ENCODE data around the gene NPSR1. TPM values are rescaled to one million over a fixed set of nuclear protein-coding genes. Genes with fewer than 3 reads are reported as not detected.

The NPSR1 gene
- total and polyA plus RNA-seq, 11 donors: not detected

DNA sequence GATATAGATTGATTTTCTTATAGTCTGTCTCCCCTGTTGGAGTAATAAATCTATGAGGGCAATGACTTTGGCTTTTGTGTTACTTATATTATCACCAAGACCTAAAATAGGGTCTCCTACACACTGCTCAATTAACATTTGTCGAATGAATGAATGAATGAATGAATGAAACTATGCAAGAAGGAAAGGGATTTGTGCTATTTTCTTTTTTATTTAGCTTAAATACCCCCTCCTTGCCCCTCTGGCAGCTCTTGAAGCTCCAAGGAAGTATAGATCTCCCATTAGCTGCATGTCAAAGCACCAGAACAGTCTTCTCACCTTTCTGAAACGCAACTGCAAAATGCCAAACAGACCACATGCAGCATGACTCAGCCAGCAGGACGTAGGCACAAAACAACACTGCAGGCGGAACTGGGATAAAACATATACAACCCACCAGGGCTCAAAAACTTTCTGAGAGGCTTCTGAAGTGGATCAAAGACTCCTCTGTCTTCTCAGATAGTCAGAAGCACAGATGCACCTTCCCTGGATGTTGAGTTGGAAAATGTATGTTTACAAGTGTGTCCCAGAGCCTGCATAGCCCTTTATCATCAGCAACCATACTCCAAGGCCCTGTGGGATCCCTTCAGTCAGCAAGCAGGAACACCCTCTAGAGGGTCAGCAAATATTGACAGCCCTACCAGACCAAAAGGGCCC lies 187.8 kb downstream of the NPSR1 start:
- Histone ChIP-seq H3K4me1 (no peaks in the 10 kb centered on the region), H3K4me3 (no peak overlapping the region), H3K9me3 (no peaks in the 10 kb centered on the region), H3K36me3 (no peaks in the 10 kb centered on the region), H3K27ac (no peak overlapping the region), H3K27me3 (peaks cover 0 to 9% (median 0%) of the 10 kb centered on the region in 9 donors)
- intact Hi-C loops (cut with DNase I): no loop called here
- DNase-seq: no peak
- 56 to 74% (median 68%) methylated on average over 4 of the region's 4 CpGs for WGBS, 4 donors
- TF ChIP-seq POLR2A (IDR thresholded peaks at IDR 0.05): no peak
- TF ChIP-seq, protein P1, sequence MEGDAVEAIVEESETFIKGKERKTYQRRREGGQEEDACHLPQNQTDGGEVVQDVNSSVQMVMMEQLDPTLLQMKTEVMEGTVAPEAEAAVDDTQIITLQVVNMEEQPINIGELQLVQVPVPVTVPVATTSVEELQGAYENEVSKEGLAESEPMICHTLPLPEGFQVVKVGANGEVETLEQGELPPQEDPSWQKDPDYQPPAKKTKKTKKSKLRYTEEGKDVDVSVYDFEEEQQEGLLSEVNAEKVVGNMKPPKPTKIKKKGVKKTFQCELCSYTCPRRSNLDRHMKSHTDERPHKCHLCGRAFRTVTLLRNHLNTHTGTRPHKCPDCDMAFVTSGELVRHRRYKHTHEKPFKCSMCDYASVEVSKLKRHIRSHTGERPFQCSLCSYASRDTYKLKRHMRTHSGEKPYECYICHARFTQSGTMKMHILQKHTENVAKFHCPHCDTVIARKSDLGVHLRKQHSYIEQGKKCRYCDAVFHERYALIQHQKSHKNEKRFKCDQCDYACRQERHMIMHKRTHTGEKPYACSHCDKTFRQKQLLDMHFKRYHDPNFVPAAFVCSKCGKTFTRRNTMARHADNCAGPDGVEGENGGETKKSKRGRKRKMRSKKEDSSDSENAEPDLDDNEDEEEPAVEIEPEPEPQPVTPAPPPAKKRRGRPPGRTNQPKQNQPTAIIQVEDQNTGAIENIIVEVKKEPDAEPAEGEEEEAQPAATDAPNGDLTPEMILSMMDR (IDR thresholded peaks at IDR 0.05): no peak
- ATAC-seq: no peak

DNA sequence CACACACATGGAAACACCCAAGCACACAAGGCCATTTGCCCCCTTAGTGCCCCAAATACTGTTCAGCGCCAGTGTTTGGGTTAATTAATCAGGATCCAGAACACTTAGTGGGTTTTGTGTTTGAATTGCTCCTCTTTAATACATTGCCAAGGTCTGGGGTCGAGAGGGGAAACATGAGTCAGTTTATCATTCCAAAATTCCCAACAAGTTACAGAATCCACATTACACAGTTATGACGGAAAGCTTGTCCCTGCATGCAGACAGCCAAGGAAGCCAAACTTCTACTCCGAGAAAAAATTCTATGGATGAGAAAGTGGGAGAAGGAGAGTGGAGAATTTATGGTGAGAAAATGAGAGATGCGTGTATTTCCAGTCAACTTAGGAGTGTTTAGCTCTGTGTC lies 189.0 kb downstream of the NPSR1 start:
- DNase-seq: no peak
- ATAC-seq: no peak
- Histone ChIP-seq H3K4me1 (no peaks in the 10 kb centered on the region), H3K4me3 (no peak overlapping the region), H3K27ac (no peak overlapping the region), H3K27me3 (peaks cover 0 to 9% (median 0%) of the 10 kb centered on the region in 9 donors), H3K36me3 (no peaks in the 10 kb centered on the region), H3K9me3 (no peaks in the 10 kb centered on the region)
- intact Hi-C loops (cut with DNase I): no loop called here
- no peak for TF ChIP-seq POLR2A (IDR thresholded peaks at IDR 0.05)
- TF ChIP-seq, protein P1 (IDR thresholded peaks at IDR 0.05): no peak
- WGBS, 4 donors: 66 to 79% (median 74%) methylated on average over 5 of the region's 5 CpGs

DNA sequence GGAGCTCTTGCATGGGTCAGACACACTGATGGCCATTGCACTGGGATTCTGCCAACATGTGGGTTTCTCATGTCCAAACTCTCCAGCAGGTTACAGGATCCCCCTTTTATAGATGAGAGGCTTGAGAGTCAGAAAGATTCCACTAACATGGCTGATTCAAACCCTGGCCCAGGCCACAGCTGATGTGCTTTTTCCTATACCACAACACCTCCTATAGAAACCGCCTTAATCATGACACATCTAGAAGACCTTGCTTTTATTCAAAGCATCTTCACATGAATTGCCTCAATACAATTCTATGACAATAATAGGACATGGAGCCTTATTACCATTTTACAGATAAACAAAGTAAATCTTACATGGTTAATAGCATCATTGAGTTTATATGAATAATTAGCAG lies 190.7 kb downstream of the NPSR1 start:
- DNase-seq: no peak
- Histone ChIP-seq H3K4me1 (no peaks in the 10 kb centered on the region), H3K9me3 (no peaks in the 10 kb centered on the region), H3K4me3 (no peak overlapping the region), H3K27ac (no peak overlapping the region), H3K27me3 (peaks cover 0 to 9% (median 0%) of the 10 kb centered on the region in 9 donors), H3K36me3 (no peaks in the 10 kb centered on the region)
- TF ChIP-seq, protein P1 (IDR thresholded peaks at IDR 0.05): no peak
- TF ChIP-seq POLR2A (IDR thresholded peaks at IDR 0.05): no peak
- 96 to 100% (median 98%) methylated on average over 1 of the region's 1 CpG for WGBS, 4 donors
- ATAC-seq: no peak
- intact Hi-C loops (cut with DNase I): no loop called here

DNA sequence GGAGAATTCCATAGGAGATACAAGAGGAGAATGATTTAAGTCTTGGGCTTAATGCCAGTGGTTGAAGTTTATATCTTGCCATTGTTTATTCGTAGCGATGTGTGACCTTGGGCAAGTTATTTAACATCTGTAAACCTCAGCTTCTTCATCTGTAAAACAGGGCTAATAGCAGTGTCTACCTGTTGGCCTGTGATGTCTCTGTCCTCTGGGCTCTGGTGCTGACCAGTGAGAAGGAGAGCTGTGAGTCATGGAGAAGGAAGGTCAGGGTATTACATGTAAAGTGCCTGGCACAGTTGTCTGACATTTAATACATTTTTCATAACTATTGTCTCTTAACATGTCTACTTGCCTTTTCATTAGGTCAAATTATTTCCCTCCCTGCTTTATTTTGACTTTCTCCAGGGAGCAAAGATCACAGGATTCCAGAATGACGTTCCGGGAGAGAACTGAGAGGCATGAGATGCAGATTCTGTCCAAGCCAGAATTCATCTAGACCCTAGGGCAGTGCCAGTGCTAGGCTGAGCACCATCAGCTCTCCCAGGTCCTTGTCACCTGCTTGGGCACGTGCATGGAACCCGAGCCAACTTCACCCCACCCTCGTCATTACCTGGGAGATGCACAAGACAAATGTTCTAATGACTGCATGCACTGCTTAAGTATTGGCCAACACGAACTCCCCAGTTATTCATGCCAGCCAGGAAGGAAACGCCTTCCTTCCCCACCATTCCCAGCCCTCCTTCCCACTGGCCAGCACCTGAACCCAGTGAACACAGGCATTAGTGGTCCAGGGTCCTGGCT lies 191.3 kb downstream of the NPSR1 start:
- Histone ChIP-seq H3K9me3 (no peaks in the 10 kb centered on the region), H3K36me3 (no peaks in the 10 kb centered on the region), H3K4me1 (no peaks in the 10 kb centered on the region), H3K27me3 (peaks cover 0 to 9% (median 0%) of the 10 kb centered on the region in 9 donors), H3K4me3 (no peak overlapping the region), H3K27ac (no peak overlapping the region)
- no peak for ATAC-seq
- DNase-seq: no peak
- intact Hi-C loops (cut with DNase I): no loop called here
- TF ChIP-seq POLR2A (IDR thresholded peaks at IDR 0.05): no peak
- TF ChIP-seq, protein P1 (IDR thresholded peaks at IDR 0.05): no peak
- 73 to 82% (median 76%) methylated on average over 9 of the region's 9 CpGs for WGBS, 4 donors

Measured in heart left ventricle (tissue), 16 donors.